GM13977 (cell line): ENCODE data around the gene LMNB1.
"Not testable (repeated sequence)": the region's sequence is repeated elsewhere in the genome, so short reads cannot be mapped to it uniquely, and the experiment has no call there.

Source experiments
- DNase-seq: peaks from one replicate; pipeline ENCODE4 v3.0.0; 2012; ENCODE audit warnings: low spot score
- CTCF ChIP-seq: IDR thresholded peaks from 2 replicates; pipeline ENCODE4 v1.5.1; 2012; ENCODE audit warnings: mild to moderate bottlenecking, control low read depth; ENCODE audit not compliant: insufficient read depth; ENCODE audit errors: extremely low read depth, missing control alignments
- in situ Hi-C: fragments of 300-500 bp; cut with MboI; formaldehyde crosslinking; loops from one replicate; pipeline ENCODE4 v1.12.0; 2022; ENCODE audit warnings: low sequenced_read_pairs, low pct_unique_long_range_greater_than_20kb, mixed read lengths, inconsistent platforms; ENCODE audit not compliant: unreplicated experiment

Gene LMNB1

GRCh38 chr5:126811515-126812198, 34.7 kb downstream of the LMNB1 start:
- DNase-seq, result no peak
- in situ Hi-C loops, result no loop called here
- TF ChIP-seq CTCF, result no peak

DNA sequence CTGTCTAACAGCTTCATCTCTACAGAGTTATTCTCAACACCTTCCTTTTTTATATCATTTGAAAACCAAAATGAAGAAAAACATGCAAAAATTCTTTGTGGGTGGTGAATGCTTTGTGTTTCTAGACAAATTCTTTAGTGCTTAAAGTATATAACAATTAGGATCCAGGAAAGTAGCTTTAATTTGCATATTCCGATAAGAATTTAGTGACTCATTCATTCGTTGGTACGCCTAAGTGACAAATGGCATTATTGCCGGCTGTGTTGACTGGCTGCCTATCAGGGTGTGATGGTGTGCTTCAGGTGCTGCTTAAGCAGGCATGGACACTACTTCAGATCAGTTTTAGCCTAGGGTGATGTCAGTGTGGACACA, 35.2 kb downstream of the LMNB1 start:
- in situ Hi-C loops, result no loop called here
- no peak for DNase-seq
- TF ChIP-seq CTCF, result no peak

DNA sequence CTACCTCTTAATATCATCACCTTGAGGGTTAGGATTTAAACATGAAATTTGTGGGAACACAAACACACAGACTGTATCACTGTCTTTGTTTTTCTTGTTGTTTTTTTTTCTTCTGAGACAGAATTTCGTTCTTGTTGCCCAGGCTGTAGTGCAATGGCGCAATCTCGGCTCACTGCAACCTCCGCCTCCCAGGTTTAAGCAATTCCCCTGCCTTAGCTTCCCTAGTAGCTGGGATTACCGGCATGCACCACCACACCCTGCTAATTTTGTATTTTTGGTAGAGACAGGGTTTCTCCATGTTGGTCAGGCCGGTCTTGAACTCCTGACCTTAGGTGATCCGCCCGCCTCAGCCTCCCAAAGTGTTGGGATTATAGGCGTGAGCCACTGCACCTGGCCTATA, 36.9 kb downstream of the LMNB1 start:
- in situ Hi-C loops, DNase-seq: not testable (repeated sequence)

DNA sequence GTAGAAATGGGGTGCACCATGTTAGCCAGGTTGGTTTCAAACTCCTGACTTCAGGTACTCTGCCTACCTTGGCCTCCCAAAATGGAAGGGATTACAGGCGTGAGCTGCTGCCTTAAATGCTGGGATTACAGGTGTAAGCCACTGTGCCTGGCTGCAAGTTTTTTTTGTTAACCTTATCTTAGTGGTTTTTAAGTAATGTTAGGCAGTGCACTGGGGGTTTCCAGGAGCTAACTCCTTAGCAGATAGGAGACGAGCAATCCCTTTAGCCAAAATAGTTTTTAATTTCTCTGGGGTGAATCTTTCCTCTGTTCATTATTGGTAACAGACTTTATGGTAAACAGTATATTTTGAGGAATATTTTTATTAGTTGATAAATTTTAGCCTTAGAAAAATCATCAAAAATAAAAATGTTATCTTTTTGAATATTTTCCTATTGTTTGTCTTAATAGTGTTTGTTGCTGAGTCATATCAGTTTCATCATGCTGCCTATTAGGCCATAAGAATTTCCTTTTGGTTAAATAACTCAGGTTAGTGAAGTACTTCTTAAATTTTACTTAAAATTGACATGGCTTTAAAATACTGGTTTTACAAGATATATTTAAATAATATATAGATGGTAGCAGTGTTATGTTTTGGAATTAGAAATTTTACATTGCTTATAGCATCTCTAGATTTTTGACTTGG, 37.9 kb downstream of the LMNB1 start:
- no peak for DNase-seq
- in situ Hi-C loops, result no loop called here
- no peak for TF ChIP-seq CTCF

DNA sequence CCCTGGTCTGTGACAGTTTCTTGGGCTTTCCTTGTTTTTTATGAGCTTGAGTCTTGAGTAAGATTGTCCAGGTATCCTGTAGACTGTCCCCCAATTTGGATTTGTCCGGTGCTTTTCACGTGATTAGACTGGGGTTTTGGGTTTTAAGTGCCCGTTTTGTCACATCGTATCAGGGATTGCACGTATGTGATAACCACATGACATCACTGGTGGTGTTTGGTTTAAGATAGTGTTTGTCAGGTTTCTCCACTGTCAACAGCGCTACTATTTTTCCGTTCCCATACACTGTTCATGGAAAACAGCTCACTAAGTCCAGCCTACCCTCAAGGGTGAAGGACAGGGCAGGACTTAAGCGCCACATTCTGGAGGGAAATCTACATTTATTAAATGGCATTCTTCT, 39.7 kb downstream of the LMNB1 start:
- in situ Hi-C loops, result no loop called here
- TF ChIP-seq CTCF, result no peak
- DNase-seq, result no peak

DNA sequence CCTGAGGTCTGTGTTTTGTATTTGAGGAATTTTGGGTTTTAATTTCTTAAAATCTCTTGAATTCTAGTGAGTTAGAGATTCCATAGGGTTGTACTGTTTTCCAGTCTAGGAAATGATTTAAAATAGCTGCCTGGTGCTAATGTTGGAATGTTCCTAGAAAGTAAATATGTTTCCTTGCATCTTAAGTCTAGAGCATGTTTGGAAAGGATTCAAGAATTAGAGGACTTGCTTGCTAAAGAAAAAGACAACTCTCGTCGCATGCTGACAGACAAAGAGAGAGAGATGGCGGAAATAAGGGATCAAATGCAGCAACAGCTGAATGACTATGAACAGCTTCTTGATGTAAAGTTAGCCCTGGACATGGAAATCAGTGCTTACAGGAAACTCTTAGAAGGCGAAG, 41.8 kb downstream of the LMNB1 start:
- no peak for DNase-seq
- in situ Hi-C loops, result no loop called here
- no peak for TF ChIP-seq CTCF

DNA sequence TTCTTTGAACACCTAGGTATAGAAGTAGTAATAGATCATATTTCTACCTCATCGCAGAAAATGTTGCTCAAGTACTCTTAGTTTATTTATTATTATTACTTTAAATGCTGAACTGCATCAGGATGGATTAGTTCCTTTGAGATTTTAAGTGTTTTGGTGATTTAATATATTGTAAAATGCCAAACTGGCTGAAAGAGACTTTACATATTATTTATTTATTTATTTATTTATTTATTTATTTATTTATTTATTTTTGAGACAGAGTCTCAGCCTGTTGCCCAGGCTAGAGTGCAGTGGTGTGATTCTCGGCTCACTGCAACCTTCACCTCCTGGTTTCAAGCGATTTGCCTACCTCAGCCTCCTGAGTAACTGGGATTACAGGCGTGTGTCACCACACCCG, 42.3 kb downstream of the LMNB1 start:
- no peak for TF ChIP-seq CTCF
- in situ Hi-C loops, result no loop called here
- no peak for DNase-seq
